ENCODE data around the gene PKP4. TPM values are rescaled to one million over a fixed set of nuclear protein-coding genes. Genes with fewer than 3 reads are reported as not detected.

PKP4 gene
- total and polyA plus RNA-seq, 9 donors = 22.7 to 60.9 (median 46.6) TPM

- no peaks in the 10 kb centered on the region for H3K4me1 ChIP-seq (ENCODE audit: insufficient read depth)
- WGBS, 3 donors = 89 to 96% (median 93%) methylated on average over 2 of the region's 2 CpGs
- TF ChIP-seq CTCF (IDR thresholded peaks at IDR 0.05) (no peak), POLR2A (IDR thresholded peaks at IDR 0.05) (no peak), EP300 (IDR thresholded peaks at IDR 0.05) (no peak)
- no peaks in the 10 kb centered on the region for H3K27me3 ChIP-seq
- DNase-seq = no peak
- H3K36me3 ChIP-seq = no peaks in the 10 kb centered on the region
- no peaks in the 10 kb centered on the region for H3K9me3 ChIP-seq
- intact Hi-C loops (cut with DNase I) = no loop called here
- no peak overlapping the region for H3K4me3 ChIP-seq
- no peak overlapping the region for H3K27ac ChIP-seq
These were observed 190.9 kb downstream of the PKP4 start for GRCh38 chr2:158647436-158648231.

- WGBS, 3 donors = 86 to 96% (median 89%) methylated on average over 2 of the region's 2 CpGs
- H3K4me1 ChIP-seq (ENCODE audit: insufficient read depth) = no peaks in the 10 kb centered on the region
- H3K4me3 ChIP-seq = no peak overlapping the region
- H3K9me3 ChIP-seq = no peaks in the 10 kb centered on the region
- TF ChIP-seq EP300 (IDR thresholded peaks at IDR 0.05) = no peak
- no peak for TF ChIP-seq CTCF (IDR thresholded peaks at IDR 0.05)
- no peak for TF ChIP-seq POLR2A (IDR thresholded peaks at IDR 0.05)
- H3K27ac ChIP-seq = no peak overlapping the region
- no peak for DNase-seq
- no peaks in the 10 kb centered on the region for H3K27me3 ChIP-seq
- no peaks in the 10 kb centered on the region for H3K36me3 ChIP-seq
- intact Hi-C loops (cut with DNase I) = no loop called here
These were observed 193.1 kb downstream of the PKP4 start for GRCh38 chr2:158649846-158650245.

- Histone ChIP-seq H3K27ac (no peak overlapping the region), H3K36me3 (no peaks in the 10 kb centered on the region), H3K4me3 (no peak overlapping the region), H3K27me3 (no peaks in the 10 kb centered on the region), H3K4me1 (ENCODE audit: insufficient read depth) (no peaks in the 10 kb centered on the region), H3K9me3 (no peaks in the 10 kb centered on the region)
- intact Hi-C loops (cut with DNase I) = no loop called here
- 90 to 96% (median 90%) methylated on average over 6 of the region's 6 CpGs for WGBS, 3 donors
- TF ChIP-seq POLR2A (IDR thresholded peaks at IDR 0.05) (no peak), CTCF (IDR thresholded peaks at IDR 0.05) (no peak), EP300 (IDR thresholded peaks at IDR 0.05) (no peak)
- DNase-seq = no peak
These were observed 194.1 kb downstream of the PKP4 start for GRCh38 chr2:158650646-158651357.

- intact Hi-C loops (cut with DNase I) = no loop called here
- Histone ChIP-seq H3K9me3 (no peaks in the 10 kb centered on the region), H3K4me1 (ENCODE audit: insufficient read depth) (no peaks in the 10 kb centered on the region), H3K27ac (no peak overlapping the region), H3K4me3 (no peak overlapping the region), H3K27me3 (no peaks in the 10 kb centered on the region), H3K36me3 (no peaks in the 10 kb centered on the region)
- no peak for TF ChIP-seq CTCF (IDR thresholded peaks at IDR 0.05)
- DNase-seq = no peak
- WGBS, 3 donors = 89 to 91% (median 91%) methylated on average over 6 of the region's 6 CpGs
These were observed 194.8 kb downstream of the PKP4 start for GRCh38 chr2:158651358-158652057.

Data from ovary (tissue), 9 donors.